Upper lobe of left lung (tissue), 6 donors: ENCODE results near the gene GAB2. TPM values are rescaled to one million over a fixed set of nuclear protein-coding genes. Genes with fewer than 3 reads are reported as not detected.

Experiments used
- ATAC-seq, 2 donors: fragments of 200-7000 bp; cut with Tn5 transposase; one replicate each; pipeline ENCODE4 v1.9.1; 2022; ENCODE audit warnings: mild to moderate bottlenecking in 2 of 2, moderate library complexity in 2 of 2; ENCODE audit not compliant: low FRiP score in 2 of 2
- DNase-seq, 2 donors: peaks; one replicate each; pipeline ENCODE4 v3.0.0-alpha.2; 2019 to 2020
- H3K27ac ChIP-seq, 4 donors: fragments of 200-600 bp; sonication (generic); one replicate each; pipeline ENCODE4 v1.5.1; 2016 to 2019
- H3K27me3 ChIP-seq, 4 donors: fragments of 200-600 bp; sonication (generic); one replicate each; pipeline ENCODE4 v1.5.1; 2017 to 2019
- H3K36me3 ChIP-seq, 4 donors: fragments of 200-600 bp; sonication (generic); one replicate each; pipeline ENCODE4 v1.5.1; 2016 to 2019
- H3K4me1 ChIP-seq, 4 donors: fragments of 200-600 bp; sonication (generic); one replicate each; pipeline ENCODE4 v1.5.1; 2018 to 2019
- H3K4me3 ChIP-seq, 4 donors: fragments of 200-600 bp; sonication (generic); one replicate each; pipeline ENCODE4 v1.5.1; 2017 to 2019; ENCODE audit warnings: mild to moderate bottlenecking in 2 of 4, moderate library complexity in 1 of 4
- H3K9me3 ChIP-seq, 4 donors: fragments of 200-600 bp; sonication (generic); one replicate each; pipeline ENCODE4 v1.5.1; 2018 to 2019
- CTCF ChIP-seq, 6 experiments: fragments of 450-650 bp in 4 of 6; fragments of 200-600 bp in 2 of 6; sonication (generic) in 2 of 6; IDR thresholded peaks; one replicate each; pipeline ENCODE4 v1.5.1; 2016 to 2019; ENCODE audit warnings: antibody characterized with exemption in 6 of 6
- EP300 ChIP-seq, 4 donors: sonication (generic); formaldehyde crosslinking; IDR thresholded peaks; one replicate each; pipeline ENCODE4 v1.5.1; 2017; ENCODE audit warnings: antibody characterized with exemption in 4 of 4, control low read depth in 2 of 4
- POLR2A ChIP-seq, 4 donors: fragments of 450-650 bp; IDR thresholded peaks; one replicate each; pipeline ENCODE4 v1.5.1; 2016 to 2017; ENCODE audit warnings: antibody characterized with exemption in 4 of 4, mild to moderate bottlenecking in 2 of 4
- POLR2AphosphoS5 ChIP-seq, 2 donors: sonication (generic); formaldehyde crosslinking; IDR thresholded peaks; one replicate each; pipeline ENCODE4 v1.5.1; 2017; ENCODE audit warnings: antibody characterized with exemption in 2 of 2
- WGBS, 2 donors: methylation state at CpG; one replicate each; pipeline ENCODE4 v1.1.5; 2017 to 2018; 5-methylcytosine and 5-hydroxymethylcytosine counted together
- total RNA-seq, 6 donors: library from RNA; depleted of rRNA in 4 of 6; stranded (reverse); fragments of >200 nt in 4 of 6; gene quantifications; one replicate each; pipeline versions ENCODE4 v1.1.0 to v1.2.1, GENCODE V29; 2016 to 2021
- donor health status: DM: no; HTN: no; CAD: no; lungs with moderate emphysema.
- donor health status: DM: no; HTN: yes; CAD: no; lungs with severe emphysema.

Gene GAB2
- total RNA-seq, 6 donors from 2014 or later = 40.9 to 76.6 (median 50.4) TPM

GRCh38 chr11:78399136-78399535 is 18.5 kb downstream of the GAB2 start:
- H3K36me3 ChIP-seq = no peaks in the 10 kb centered on the region
- ATAC-seq (no peak), DNase-seq (no peak)
- peaks cover 5 to 25% (median 17%) of the 10 kb centered on the region in 4 donors for H3K4me1 ChIP-seq
- H3K27me3 ChIP-seq = no peaks in the 10 kb centered on the region
- H3K27ac ChIP-seq = no peak overlapping the region
- H3K9me3 ChIP-seq = no peaks in the 10 kb centered on the region
- no peak overlapping the region for H3K4me3 ChIP-seq
- TF ChIP-seq CTCF (IDR thresholded peaks at IDR 0.05) (no peak), POLR2A (IDR thresholded peaks at IDR 0.05) (no peak), POLR2AphosphoS5 (IDR thresholded peaks at IDR 0.05) (no peak), EP300 (IDR thresholded peaks at IDR 0.05) (no peak)
- WGBS, 2 donors = 87 to 92% methylated on average over 4 of the region's 4 CpGs

DNA sequence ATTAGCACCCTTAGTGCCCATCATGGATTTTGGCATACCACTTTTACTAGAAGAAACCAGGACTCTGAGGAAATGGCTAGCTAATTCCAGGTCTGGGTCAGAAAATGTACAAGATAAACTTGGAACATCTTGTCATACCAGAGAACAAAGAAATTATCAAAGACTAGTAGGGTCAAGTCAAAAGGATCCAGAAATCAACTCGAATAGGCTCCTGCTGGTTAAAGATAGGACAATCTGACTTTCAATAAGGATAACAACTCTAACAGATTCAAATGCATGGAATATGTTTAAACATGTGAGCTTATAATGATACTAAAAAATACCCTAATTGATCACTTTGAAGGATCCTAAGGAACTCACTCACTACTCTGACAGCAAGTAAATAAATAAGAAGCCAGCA is 18.9 kb downstream of the GAB2 start:
- ATAC-seq (no peak), DNase-seq (no peak)
- Histone ChIP-seq H3K27me3 (no peaks in the 10 kb centered on the region), H3K4me3 (no peak overlapping the region), H3K4me1 (peaks cover 6 to 25% (median 14%) of the 10 kb centered on the region in 4 donors), H3K36me3 (no peaks in the 10 kb centered on the region), H3K27ac (no peak overlapping the region), H3K9me3 (no peaks in the 10 kb centered on the region)
- TF ChIP-seq EP300 (IDR thresholded peaks at IDR 0.05) (no peak), POLR2A (IDR thresholded peaks at IDR 0.05) (no peak)
- WGBS, 2 donors = 80 to 87% methylated on average over 1 of the region's 1 CpG

DNA sequence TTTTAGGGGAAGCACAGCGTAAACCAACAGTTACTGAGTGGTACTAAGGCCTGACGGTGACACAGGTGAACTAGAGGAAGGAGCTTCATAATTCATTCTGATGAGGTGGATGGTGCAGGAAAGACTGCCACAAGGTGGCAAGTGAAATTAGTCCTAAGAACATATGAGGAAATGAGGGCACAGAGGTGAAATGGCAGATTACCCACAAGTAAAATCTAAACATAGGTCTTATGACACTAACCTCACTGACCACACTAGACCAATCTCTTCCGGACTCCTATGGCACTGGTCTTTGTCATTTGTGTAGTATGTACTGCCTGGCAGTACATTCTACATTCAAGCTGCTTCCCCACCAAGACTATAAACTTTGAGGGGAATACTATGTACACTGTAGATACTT is 20.2 kb downstream of the GAB2 start:
- WGBS, 2 donors = 65 to 68% methylated on average over 3 of the region's 3 CpGs
- no peak overlapping the region for H3K27ac ChIP-seq
- no peaks in the 10 kb centered on the region for H3K9me3 ChIP-seq
- peaks cover 13 to 25% (median 17%) of the 10 kb centered on the region in 4 donors for H3K4me1 ChIP-seq
- TF ChIP-seq POLR2AphosphoS5 (IDR thresholded peaks at IDR 0.05) (no peak), CTCF (IDR thresholded peaks at IDR 0.05) (peak in 1 of 6 experiments; percentile 21)
- H3K27me3 ChIP-seq = no peaks in the 10 kb centered on the region
- peak in 1 of 2 donors; percentile 47 for ATAC-seq
- no peaks in the 10 kb centered on the region for H3K36me3 ChIP-seq
- no peak overlapping the region for H3K4me3 ChIP-seq
- no peak for DNase-seq

DNA sequence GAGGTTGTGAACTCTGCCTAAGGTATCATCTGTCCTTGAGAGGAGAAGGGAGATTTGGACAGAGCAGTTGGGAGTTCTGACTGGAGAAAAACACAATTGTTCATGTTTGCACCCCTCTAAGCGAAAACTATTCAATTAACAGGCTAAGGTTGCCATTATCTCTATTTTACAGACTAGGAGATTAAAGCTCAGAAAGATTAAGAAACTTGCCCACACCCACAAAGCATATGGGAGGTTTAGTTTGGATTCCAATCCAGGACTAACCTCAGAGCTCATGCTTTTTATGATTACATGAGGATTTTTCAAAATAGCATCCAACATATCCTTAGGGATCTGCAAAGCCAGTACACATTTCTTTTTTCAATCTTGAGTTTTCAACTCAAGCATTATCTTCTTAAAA is 22.0 kb downstream of the GAB2 start:
- Histone ChIP-seq H3K27ac (no peak overlapping the region), H3K4me1 (peaks cover 17 to 28% (median 24%) of the 10 kb centered on the region in 4 donors), H3K9me3 (no peaks in the 10 kb centered on the region), H3K27me3 (no peaks in the 10 kb centered on the region), H3K4me3 (no peak overlapping the region), H3K36me3 (no peaks in the 10 kb centered on the region)
- no peak for TF ChIP-seq POLR2A (IDR thresholded peaks at IDR 0.05)
- TF ChIP-seq POLR2AphosphoS5 (IDR thresholded peaks at IDR 0.05) = no peak
- no peak for TF ChIP-seq CTCF (IDR thresholded peaks at IDR 0.05)
- no peak for TF ChIP-seq EP300 (IDR thresholded peaks at IDR 0.05)
- no peak for DNase-seq
- no peak for ATAC-seq
- 96 to 100% methylated on average over 1 of the region's 1 CpG for whole genome bisulfite sequencing, 2 donors

- H3K9me3 ChIP-seq = no peaks in the 10 kb centered on the region
- H3K4me1 ChIP-seq = peaks cover 14 to 19% (median 17%) of the 10 kb centered on the region in 4 donors
- no peak overlapping the region for H3K27ac ChIP-seq
- no peak for TF ChIP-seq CTCF (IDR thresholded peaks at IDR 0.05)
- no peak for TF ChIP-seq POLR2AphosphoS5 (IDR thresholded peaks at IDR 0.05)
- TF ChIP-seq EP300 (IDR thresholded peaks at IDR 0.05) = no peak
- TF ChIP-seq POLR2A (IDR thresholded peaks at IDR 0.05) = no peak
- DNase-seq (no peak), ATAC-seq (no peak)
- no peaks in the 10 kb centered on the region for H3K27me3 ChIP-seq
- no peak overlapping the region for H3K4me3 ChIP-seq
- no peaks in the 10 kb centered on the region for H3K36me3 ChIP-seq
- WGBS, 2 donors = 31 to 38% methylated on average over 2 of the region's 2 CpGs
Measured at GRCh38 chr11:78392854-78393253, 24.8 kb downstream of the GAB2 start.
